OCI-LY3 (cell line): ENCODE data around the gene DDX10.

Experiments
- H2AFZ ChIP-seq: fragments of 200-600, 300-600 bp; shearing (Covaris generic); 2 replicates; pipeline ENCODE4 v1.6.0; 2014; ENCODE audit warnings: antibody characterized with exemption, low read depth, low read length
- H3K27ac ChIP-seq: fragments of 200-600, 300-600 bp; sonication (generic); 2 replicates; pipeline ENCODE4 v1.5.1; 2014; ENCODE audit warnings: mild to moderate bottlenecking, low read length, moderate library complexity, mixed read lengths
- H3K27me3 ChIP-seq: fragments of 200-600, 300-600 bp; sonication (generic); 2 replicates; pipeline ENCODE4 v1.6.1; 2014; ENCODE audit warnings: low read depth, low read length, mixed read lengths
- H3K36me3 ChIP-seq: fragments of 200-600, 300-600 bp; sonication (generic); replicated peaks from 2 replicates; pipeline ENCODE3; 2014; ENCODE audit warnings: low read depth, low read length, mixed read lengths
- H3K4me1 ChIP-seq: fragments of 300-600, 200-600 bp; sonication (generic); 2 replicates; pipeline ENCODE4 v1.6.1; 2014; ENCODE audit warnings: low read length, mixed read lengths
- H3K4me2 ChIP-seq: fragments of 200-600, 300-600 bp; sonication (generic); 2 replicates; pipeline ENCODE4 v1.6.1; 2014; ENCODE audit warnings: low read length, mixed read lengths
- H3K4me3 ChIP-seq: fragments of 300-600, 200-600 bp; sonication (generic); 2 replicates; pipeline ENCODE4 v1.5.1; 2014; ENCODE audit warnings: antibody characterized with exemption, mild to moderate bottlenecking, low read length, moderate library complexity
- H3K79me2 ChIP-seq: fragments of 300-600, 200-600 bp; shearing (Covaris generic); 2 replicates; pipeline ENCODE4 v1.6.1; 2014; ENCODE audit warnings: mild to moderate bottlenecking, low read length, mixed read lengths
- H3K9ac ChIP-seq: fragments of 300-600, 200-600 bp; shearing (Covaris generic); 2 replicates; pipeline ENCODE4 v1.6.0; 2014; ENCODE audit warnings: mild to moderate bottlenecking, low read length, moderate library complexity
- H3K9me3 ChIP-seq: fragments of 200-600, 300-600 bp; shearing (Covaris generic); 2 replicates; pipeline ENCODE4 v1.6.1; 2014; ENCODE audit warnings: low read length, mixed read lengths; ENCODE audit not compliant: insufficient read depth
- H4K20me1 ChIP-seq: fragments of 200-600, 300-600 bp; sonication (generic); 2 replicates; pipeline ENCODE4 v1.6.1; 2016; ENCODE audit warnings: low read length, mixed read lengths; ENCODE audit not compliant: insufficient read depth
- CTCF ChIP-seq: fragments of 200-600, 300-600 bp; sonication (generic); IDR thresholded peaks from 2 replicates; pipeline ENCODE4 v1.5.1; 2014; ENCODE audit warnings: antibody characterized with exemption, low read length, low read depth
- EZH2phosphoT487 ChIP-seq: fragments of 200-600 bp; shearing (Covaris generic); IDR thresholded peaks from 2 replicates; pipeline ENCODE4 v1.6.1; 2018; ENCODE audit warnings: antibody characterized with exemption, mixed run types, low read depth

The DDX10 gene

GRCh38 chr11:108838102-108838791, 173.4 kb downstream of the DDX10 start:
- Histone ChIP-seq H3K9me3 (no peaks in the 10 kb centered on the region), H3K27ac (peak overlapping the region; percentile 42), H3K4me3 (no peak overlapping the region), H3K36me3 (no peaks in the 10 kb centered on the region), H4K20me1 (no peaks in the 10 kb centered on the region), H3K9ac (no peak overlapping the region), H3K27me3 (no peaks in the 10 kb centered on the region), H2AFZ (no peak overlapping the region), H3K4me2 (0 out of 2 replicates have a peak overlapping the region, but pooled peaks have one; percentile 17), H3K79me2 (no peaks in the 10 kb centered on the region), H3K4me1 (peaks cover 18% of the 10 kb centered on the region)
- TF ChIP-seq CTCF (no peak), EZH2phosphoT487 (no peak)

- Histone ChIP-seq H3K4me2 (0 out of 2 replicates have a peak overlapping the region, but pooled peaks have one; percentile 17), H4K20me1 (no peaks in the 10 kb centered on the region), H3K9ac (no peak overlapping the region), H3K27ac (peak overlapping the region; percentile 42), H2AFZ (no peak overlapping the region), H3K27me3 (no peaks in the 10 kb centered on the region), H3K9me3 (no peaks in the 10 kb centered on the region), H3K4me1 (peaks cover 16% of the 10 kb centered on the region), H3K79me2 (no peaks in the 10 kb centered on the region), H3K36me3 (no peaks in the 10 kb centered on the region), H3K4me3 (no peak overlapping the region)
- TF ChIP-seq CTCF (no peak), EZH2phosphoT487 (no peak)
Measured at GRCh38 chr11:108838792-108839105, 173.9 kb downstream of the DDX10 start.

GRCh38 chr11:108846009-108846408, 181.1 kb downstream of the DDX10 start:
- no peaks in the 10 kb centered on the region for H4K20me1 ChIP-seq
- H3K4me1 ChIP-seq = no peaks in the 10 kb centered on the region
- no peak overlapping the region for H3K27ac ChIP-seq
- H3K4me3 ChIP-seq = no peak overlapping the region
- H3K4me2 ChIP-seq = no peak overlapping the region
- H3K36me3 ChIP-seq = no peaks in the 10 kb centered on the region
- H3K9me3 ChIP-seq = no peaks in the 10 kb centered on the region
- TF ChIP-seq EZH2phosphoT487 (no peak), CTCF (no peak)
- no peaks in the 10 kb centered on the region for H3K27me3 ChIP-seq
- H3K9ac ChIP-seq = no peak overlapping the region
- H2AFZ ChIP-seq = no peak overlapping the region
- H3K79me2 ChIP-seq = no peaks in the 10 kb centered on the region

GRCh38 chr11:108847298-108847990, 182.6 kb downstream of the DDX10 start:
- Histone ChIP-seq H3K4me3 (no peak overlapping the region), H3K9ac (no peak overlapping the region), H2AFZ (no peak overlapping the region), H3K27ac (no peak overlapping the region), H3K27me3 (no peaks in the 10 kb centered on the region), H3K9me3 (no peaks in the 10 kb centered on the region), H4K20me1 (no peaks in the 10 kb centered on the region), H3K36me3 (no peaks in the 10 kb centered on the region), H3K79me2 (no peaks in the 10 kb centered on the region), H3K4me1 (no peaks in the 10 kb centered on the region), H3K4me2 (no peak overlapping the region)
- no peak for TF ChIP-seq EZH2phosphoT487
- TF ChIP-seq CTCF = no peak
